Stomach (tissue), 9 donors: Measurements from ENCODE around the gene NOSTRIN. TPM values are rescaled to one million over a fixed set of nuclear protein-coding genes. Genes with fewer than 3 reads are reported as not detected.
A peak's percentile ranks its signal among the peaks of the same experiment; 100 is the strongest.

Experiments
- DNase-seq, 2 donors: peaks; one replicate each; pipeline versions ENCODE4 v3.0.0 to v3.0.0-alpha.2; 2013 to 2019
- H3K27ac ChIP-seq, 5 donors: fragments of 200-600 bp in 4 of 5; sonication (generic) in 4 of 5; one replicate each; pipeline ENCODE4 v1.5.1; 2013 to 2019; ENCODE audit warnings: mild to moderate bottlenecking in 1 of 5, moderate library complexity in 1 of 5
- H3K27me3 ChIP-seq, 3 donors: fragments of 200-600 bp; sonication (generic); one replicate each; pipeline ENCODE4 v1.5.1; 2017 to 2019; ENCODE audit warnings: mixed run types in 1 of 3
- H3K36me3 ChIP-seq, 4 donors: fragments of 200-600 bp; sonication (generic); 1 replicate in 3 of 4; 2 replicates in 1 of 4; pipeline ENCODE4 v1.5.1; 2016 to 2019
- H3K4me1 ChIP-seq, 4 donors: fragments of 200-600 bp; sonication (generic); one replicate each; pipeline ENCODE4 v1.5.1; 2016 to 2019
- H3K4me3 ChIP-seq, 4 donors: fragments of 200-600 bp; sonication (generic) in 3 of 4; one replicate each; pipeline ENCODE4 v1.5.1; 2016 to 2019; ENCODE audit warnings: mild to moderate bottlenecking in 1 of 4
- H3K9me3 ChIP-seq, 4 donors: fragments of 200-600 bp; sonication (generic); one replicate each; pipeline ENCODE4 v1.5.1; 2016 to 2019
- EP300 ChIP-seq: sonication (generic); formaldehyde crosslinking; IDR thresholded peaks from one replicate; pipeline ENCODE4 v1.6.1; 2017; ENCODE audit warnings: antibody characterized with exemption
- POLR2A ChIP-seq, 4 donors: fragments of 450-650 bp; IDR thresholded peaks; one replicate each; pipeline ENCODE4 v1.6.1; 2016; ENCODE audit warnings: antibody characterized with exemption in 4 of 4, control low read depth in 2 of 4, mild to moderate bottlenecking in 1 of 4, moderate library complexity in 1 of 4
- POLR2AphosphoS5 ChIP-seq, 3 donors: sonication (generic); formaldehyde crosslinking; IDR thresholded peaks; one replicate each; pipeline ENCODE4 v1.6.1; 2016; ENCODE audit warnings: antibody characterized with exemption in 3 of 3
- WGBS, 5 donors: extraction: QIAGEN DNeasy Blood & Tissue Kit in 3 of 5; methylation state at CpG; one replicate each; pipeline versions ENCODE4 v1.1.5 to v1.1.7; 2013 to 2018; 5-methylcytosine and 5-hydroxymethylcytosine counted together
- intact Hi-C: fragments of 100-400 bp; cut with DNase I; formaldehyde crosslinking; loops from one replicate; pipeline ENCODE4 v1.15.1; 2023; ENCODE audit warnings: low total_unique reads
- polyA plus RNA-seq, 3 donors: library from polyadenylated mRNA; stranded (reverse); fragments of 200-250 nt; gene quantifications; one replicate each; pipeline ENCODE4 v1.2.3, GENCODE V29; 2013
- total RNA-seq, 5 donors: library from RNA; depleted of rRNA; stranded (reverse); fragments of >200 nt; gene quantifications; one replicate each; pipeline versions ENCODE4 v1.1.0 to v1.2.3, GENCODE V29; 2014 to 2016
- TF ChIP-seq, protein P1 (sequence below), 7 experiments: fragments of 450-650 bp in 4 of 7; fragments of 200-600 bp in 3 of 7; sonication (generic) in 3 of 7; IDR thresholded peaks; one replicate each; pipeline ENCODE4 v1.5.1; 2016 to 2019; ENCODE audit warnings: antibody characterized with exemption in 7 of 7, control low read depth in 2 of 7, mild to moderate bottlenecking in 1 of 7
- donor health status: healthy with polysubstance abuse.
- donor health status: Bipolar disorder and iron deficiency.
- donor health status: healthy.

The NOSTRIN gene
- total and polyA plus RNA-seq, 8 donors = 13.3 to 117 (median 49.4) TPM

DNA sequence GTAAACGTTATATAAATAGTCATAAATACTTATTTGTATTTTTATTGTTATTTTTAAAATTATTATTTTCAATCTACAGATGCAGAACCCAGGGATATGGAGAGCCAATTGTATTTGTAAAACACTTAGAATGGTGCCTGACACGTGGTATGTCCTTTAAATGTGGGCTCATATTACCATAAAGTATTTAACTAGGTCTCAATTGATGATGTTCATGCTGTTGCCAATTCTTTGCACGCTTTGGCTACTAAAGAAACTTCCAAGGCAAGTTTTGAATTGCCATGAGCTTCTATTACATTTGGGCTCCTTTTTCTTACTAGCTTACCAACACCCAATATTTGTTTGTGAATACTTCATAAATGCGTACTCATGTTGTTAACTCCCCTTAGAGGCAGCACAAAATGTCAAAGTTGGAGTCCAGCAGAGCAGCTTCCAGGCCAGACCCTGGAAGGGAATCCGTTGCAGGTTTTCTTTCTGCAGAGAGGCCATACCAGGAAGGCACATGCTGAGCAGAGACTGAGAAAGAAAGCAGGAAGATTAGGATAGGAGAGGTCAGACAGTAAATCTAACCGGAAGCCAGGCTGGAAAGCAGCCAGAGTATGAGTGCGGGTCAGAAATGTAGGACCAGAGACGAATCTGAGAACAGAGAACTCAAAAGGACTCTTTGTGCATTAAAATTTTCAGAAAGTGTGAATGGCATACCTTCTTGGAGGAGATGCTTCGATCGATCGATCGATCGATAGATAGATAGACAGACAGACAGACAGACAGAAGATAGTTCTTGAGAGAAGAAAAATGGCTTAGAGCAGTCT, 4.2 kb upstream of the NOSTRIN start:
- Histone ChIP-seq H3K36me3 (no peaks in the 10 kb centered on the region), H3K27ac (no peak overlapping the region), H3K4me3 (no peak overlapping the region), H3K9me3 (no peaks in the 10 kb centered on the region), H3K4me1 (peaks cover 0 to 14% (median 6%) of the 10 kb centered on the region in 4 donors), H3K27me3 (no peaks in the 10 kb centered on the region)
- WGBS, 5 donors = 74 to 80% (median 78%) methylated on average over 13 of the region's 13 CpGs
- intact Hi-C loops = no loop called here
- peak in 1 of 2 donors; percentile 54 for DNase-seq
- TF ChIP-seq POLR2A (IDR thresholded peaks at IDR 0.05) (no peak), POLR2AphosphoS5 (IDR thresholded peaks at IDR 0.05) (no peak), EP300 (no peak)
- TF ChIP-seq, protein P1, sequence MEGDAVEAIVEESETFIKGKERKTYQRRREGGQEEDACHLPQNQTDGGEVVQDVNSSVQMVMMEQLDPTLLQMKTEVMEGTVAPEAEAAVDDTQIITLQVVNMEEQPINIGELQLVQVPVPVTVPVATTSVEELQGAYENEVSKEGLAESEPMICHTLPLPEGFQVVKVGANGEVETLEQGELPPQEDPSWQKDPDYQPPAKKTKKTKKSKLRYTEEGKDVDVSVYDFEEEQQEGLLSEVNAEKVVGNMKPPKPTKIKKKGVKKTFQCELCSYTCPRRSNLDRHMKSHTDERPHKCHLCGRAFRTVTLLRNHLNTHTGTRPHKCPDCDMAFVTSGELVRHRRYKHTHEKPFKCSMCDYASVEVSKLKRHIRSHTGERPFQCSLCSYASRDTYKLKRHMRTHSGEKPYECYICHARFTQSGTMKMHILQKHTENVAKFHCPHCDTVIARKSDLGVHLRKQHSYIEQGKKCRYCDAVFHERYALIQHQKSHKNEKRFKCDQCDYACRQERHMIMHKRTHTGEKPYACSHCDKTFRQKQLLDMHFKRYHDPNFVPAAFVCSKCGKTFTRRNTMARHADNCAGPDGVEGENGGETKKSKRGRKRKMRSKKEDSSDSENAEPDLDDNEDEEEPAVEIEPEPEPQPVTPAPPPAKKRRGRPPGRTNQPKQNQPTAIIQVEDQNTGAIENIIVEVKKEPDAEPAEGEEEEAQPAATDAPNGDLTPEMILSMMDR (IDR thresholded peaks at IDR 0.05) = no peak

- H3K36me3 ChIP-seq = no peaks in the 10 kb centered on the region
- no peaks in the 10 kb centered on the region for H3K9me3 ChIP-seq
- TF ChIP-seq POLR2AphosphoS5 (IDR thresholded peaks at IDR 0.05) = no peak
- no peak for TF ChIP-seq POLR2A (IDR thresholded peaks at IDR 0.05)
- TF ChIP-seq EP300 = no peak
- TF ChIP-seq, protein P1 (IDR thresholded peaks at IDR 0.05) = no peak
- no peak overlapping the region for H3K27ac ChIP-seq
- DNase-seq = no peak
- H3K4me1 ChIP-seq = peaks cover 0 to 14% (median 6%) of the 10 kb centered on the region in 4 donors
- H3K27me3 ChIP-seq = no peaks in the 10 kb centered on the region
- H3K4me3 ChIP-seq = no peak overlapping the region
- intact Hi-C loops = no loop called here
- 80 to 96% (median 95%) methylated on average over 1 of the region's 1 CpG for WGBS, 5 donors
Measured at GRCh38 chr2:168798888-168799410, 3.5 kb upstream of the NOSTRIN start.

GRCh38 chr2:168801471-168801870, 966 bp upstream of the NOSTRIN start:
- Histone ChIP-seq H3K4me1 (peaks cover 0 to 22% (median 10%) of the 10 kb centered on the region in 4 donors), H3K9me3 (no peaks in the 10 kb centered on the region), H3K27ac (peak overlapping the region; percentile 75 to 90 (median 80)), H3K4me3 (no peak overlapping the region), H3K36me3 (no peaks in the 10 kb centered on the region), H3K27me3 (no peaks in the 10 kb centered on the region)
- 43 to 50% (median 48%) methylated on average over 2 of the region's 2 CpGs for WGBS, 5 donors
- intact Hi-C loops = no loop called here
- no peak for DNase-seq
- no peak for TF ChIP-seq POLR2A (IDR thresholded peaks at IDR 0.05)
- TF ChIP-seq EP300 = no peak
- TF ChIP-seq, protein P1 (IDR thresholded peaks at IDR 0.05) = no peak
- TF ChIP-seq POLR2AphosphoS5 (IDR thresholded peaks at IDR 0.05) = no peak

DNA sequence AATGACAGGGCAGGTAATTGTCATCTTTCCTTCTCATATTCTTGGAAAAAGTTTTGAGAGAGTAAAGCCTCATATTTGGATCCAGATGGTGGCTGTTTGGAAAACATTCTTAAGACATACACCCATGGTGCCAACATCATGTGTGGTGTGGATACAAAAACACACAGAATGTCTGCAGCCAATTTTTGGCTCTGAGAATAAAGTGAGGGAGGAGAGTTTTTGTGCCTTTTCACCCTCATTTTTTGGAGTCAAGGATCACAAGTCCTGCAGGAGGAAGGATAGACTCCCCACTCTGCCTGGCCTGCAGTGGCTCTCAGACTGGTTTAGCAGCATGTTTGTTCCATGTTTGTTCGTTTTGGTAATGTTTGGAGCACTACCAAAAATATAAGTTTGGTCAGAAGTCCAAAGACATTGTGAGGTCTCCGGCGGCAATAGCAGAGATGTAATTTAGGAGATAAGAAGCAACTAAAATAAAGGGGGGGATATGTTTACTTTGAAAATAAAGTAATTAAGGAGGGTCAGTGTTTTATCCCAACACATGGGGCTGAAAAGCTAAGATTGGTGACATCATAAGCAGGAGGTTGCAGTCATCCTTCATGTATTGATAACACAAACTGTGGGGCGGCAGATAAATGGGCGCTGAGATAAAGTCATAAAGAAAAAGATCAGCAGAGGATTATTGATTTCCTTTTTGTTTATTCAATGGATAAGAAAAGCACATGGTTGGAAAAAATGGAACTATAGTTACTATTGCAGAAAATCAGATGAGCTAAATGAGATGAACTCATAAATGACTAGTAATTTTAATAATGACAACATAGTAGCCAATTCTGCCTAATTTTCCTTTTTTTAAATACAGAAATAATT, 655 bp downstream of the NOSTRIN start:
- TF ChIP-seq POLR2A (IDR thresholded peaks at IDR 0.05) = no peak
- TF ChIP-seq EP300 = no peak
- peak in 2 of 3 donors; percentile 19 to 37 for TF ChIP-seq POLR2AphosphoS5 (IDR thresholded peaks at IDR 0.05)
- DNase-seq = peak; percentile 56 to 67
- H3K27ac ChIP-seq = peak overlapping the region; percentile 75 to 91 (median 84)
- H3K4me3 ChIP-seq = peak overlapping the region; percentile 18 to 43 (median 26)
- H3K36me3 ChIP-seq = no peaks in the 10 kb centered on the region
- WGBS, 5 donors = 13 to 41% (median 28%) methylated on average over 5 of the region's 5 CpGs
- no peaks in the 10 kb centered on the region for H3K27me3 ChIP-seq
- no peaks in the 10 kb centered on the region for H3K9me3 ChIP-seq
- intact Hi-C loops = no loop called here
- H3K4me1 ChIP-seq = peaks cover 0 to 22% (median 10%) of the 10 kb centered on the region in 4 donors
